Measurements from ENCODE around the gene HYAL4. TPM values are rescaled to one million over a fixed set of nuclear protein-coding genes. Genes with fewer than 3 reads are reported as not detected.
"Not testable (repeated sequence)": the region's sequence is repeated elsewhere in the genome, so short reads cannot be mapped to it uniquely, and the experiment has no call there.

Gene HYAL4
- not detected for total RNA-seq

GRCh38 chr7:123844712-123845219 lies at the start of gene HYAL4:
Gene HYAL4 (plus strand): TSS chr7:123845169. CDS start chr7:123868274, 23,105 bp downstream.
- no peak for ATAC-seq (ENCODE audit: low read depth)
- no peak within 1 kb of the TSS for H3K27ac Mint-ChIP-seq
- H3K4me3 Mint-ChIP-seq: no peak within 1 kb of the TSS
- POLR2A ChIA-PET: interaction anchor here (0.6 kb wide), 2 partner anchors 40 to 191 kb away, joined by 3 to 4 read pairs; no protein-coding TSS in a partner anchor
- no peaks in the 10 kb centered on the region for H3K4me1 Mint-ChIP-seq
- DNase-seq: no peak
- peaks cover 3% of the 10 kb centered on the region for H3K27me3 Mint-ChIP-seq
- H3K9me3 Mint-ChIP-seq: peaks cover 1% of the 10 kb centered on the region
- no peaks in the 10 kb centered on the region for H3K36me3 Mint-ChIP-seq

GRCh38 chr7:123795917-123796316 lies 49.1 kb upstream of the HYAL4 start:
- no peaks in the 10 kb centered on the region for H3K27me3 Mint-ChIP-seq
- no peak for DNase-seq
- no peaks in the 10 kb centered on the region for H3K36me3 Mint-ChIP-seq
- H3K4me3 Mint-ChIP-seq: no peak overlapping the region
- H3K4me1 Mint-ChIP-seq: peaks cover 2% of the 10 kb centered on the region
- no peaks in the 10 kb centered on the region for H3K9me3 Mint-ChIP-seq
- H3K27ac Mint-ChIP-seq: no peak overlapping the region
- POLR2A ChIA-PET: no interaction called here
- ATAC-seq (ENCODE audit: low read depth): no peak

GRCh38 chr7:123796568-123796967 lies 48.4 kb upstream of the HYAL4 start:
- Mint-ChIP-seq H3K4me1 (peaks cover 2% of the 10 kb centered on the region), H3K27ac (no peak overlapping the region), H3K36me3 (no peaks in the 10 kb centered on the region), H3K27me3 (no peaks in the 10 kb centered on the region), H3K9me3 (no peaks in the 10 kb centered on the region), H3K4me3 (no peak overlapping the region)
- POLR2A ChIA-PET: no interaction called here
- no peak for DNase-seq
- no peak for ATAC-seq (ENCODE audit: low read depth)

- H3K27me3 Mint-ChIP-seq: no peaks in the 10 kb centered on the region
- H3K27ac Mint-ChIP-seq: no peak overlapping the region
- no peaks in the 10 kb centered on the region for H3K9me3 Mint-ChIP-seq
- DNase-seq: no peak
- no peak for ATAC-seq (ENCODE audit: low read depth)
- H3K4me1 Mint-ChIP-seq: peaks cover 2% of the 10 kb centered on the region
- POLR2A ChIA-PET: no interaction called here
- no peak overlapping the region for H3K4me3 Mint-ChIP-seq
- H3K36me3 Mint-ChIP-seq: no peaks in the 10 kb centered on the region
Observed at GRCh38 chr7:123797673-123798531, 47.1 kb upstream of the HYAL4 start.

- Mint-ChIP-seq H3K27ac (no peak overlapping the region), H3K9me3 (no peaks in the 10 kb centered on the region), H3K4me1 (peaks cover 2% of the 10 kb centered on the region), H3K27me3 (no peaks in the 10 kb centered on the region), H3K36me3 (no peaks in the 10 kb centered on the region), H3K4me3 (no peak overlapping the region)
- POLR2A ChIA-PET: no interaction called here
- DNase-seq (no peak), ATAC-seq (ENCODE audit: low read depth) (no peak)
Observed at GRCh38 chr7:123798532-123799188, 46.3 kb upstream of the HYAL4 start.

- no peak for ATAC-seq (ENCODE audit: low read depth)
Observed at GRCh38 chr7:123802249-123802648, 42.7 kb upstream of the HYAL4 start.

GRCh38 chr7:123805287-123805686 lies 39.7 kb upstream of the HYAL4 start:
- Mint-ChIP-seq H3K27ac (no peak overlapping the region), H3K4me1 (no peaks in the 10 kb centered on the region), H3K9me3 (peaks cover 1% of the 10 kb centered on the region), H3K36me3 (no peaks in the 10 kb centered on the region), H3K27me3 (no peaks in the 10 kb centered on the region), H3K4me3 (no peak overlapping the region)
- DNase-seq (no peak), ATAC-seq (ENCODE audit: low read depth) (no peak)
- POLR2A ChIA-PET: no interaction called here

More at GRCh38 chr7:123802249-123802648, 42.7 kb upstream of the HYAL4 start:
- Mint-ChIP-seq H3K9me3 (no peaks in the 10 kb centered on the region), H3K27me3 (no peaks in the 10 kb centered on the region), H3K27ac (no peak overlapping the region), H3K4me1 (peaks cover 2% of the 10 kb centered on the region), H3K4me3 (no peak overlapping the region), H3K36me3 (no peaks in the 10 kb centered on the region)
- DNase-seq: no peak
- POLR2A ChIA-PET: no interaction called here

GRCh38 chr7:123809471-123809870 lies 35.5 kb upstream of the HYAL4 start:
- POLR2A ChIA-PET: no interaction called here
- Mint-ChIP-seq H3K9me3 (peaks cover 3% of the 10 kb centered on the region), H3K36me3 (no peaks in the 10 kb centered on the region), H3K27ac (no peak overlapping the region), H3K4me1 (no peaks in the 10 kb centered on the region), H3K4me3 (no peak overlapping the region), H3K27me3 (peaks cover 4% of the 10 kb centered on the region)
- DNase-seq: no peak
- no peak for ATAC-seq (ENCODE audit: low read depth)

GRCh38 chr7:123811056-123811455 lies 33.9 kb upstream of the HYAL4 start:
- no peak overlapping the region for H3K27ac Mint-ChIP-seq
- H3K9me3 Mint-ChIP-seq: peaks cover 3% of the 10 kb centered on the region
- POLR2A ChIA-PET: no interaction called here
- peaks cover 6% of the 10 kb centered on the region for H3K27me3 Mint-ChIP-seq
- no peak overlapping the region for H3K4me3 Mint-ChIP-seq
- H3K4me1 Mint-ChIP-seq: no peaks in the 10 kb centered on the region
- ATAC-seq (ENCODE audit: low read depth) (no peak), DNase-seq (no peak)
- H3K36me3 Mint-ChIP-seq: no peaks in the 10 kb centered on the region

- no peak overlapping the region for H3K27ac Mint-ChIP-seq
- DNase-seq (no peak), ATAC-seq (ENCODE audit: low read depth) (no peak)
- H3K27me3 Mint-ChIP-seq: peaks cover 5% of the 10 kb centered on the region
- POLR2A ChIA-PET: no interaction called here
- no peaks in the 10 kb centered on the region for H3K36me3 Mint-ChIP-seq
- H3K9me3 Mint-ChIP-seq: no peaks in the 10 kb centered on the region
- H3K4me1 Mint-ChIP-seq: no peaks in the 10 kb centered on the region
- no peak overlapping the region for H3K4me3 Mint-ChIP-seq
Observed at GRCh38 chr7:123816916-123817315, 28.1 kb upstream of the HYAL4 start.

- no peak overlapping the region for H3K4me3 Mint-ChIP-seq
- H3K36me3 Mint-ChIP-seq: no peaks in the 10 kb centered on the region
- H3K4me1 Mint-ChIP-seq: peaks cover 3% of the 10 kb centered on the region
- H3K27me3 Mint-ChIP-seq: peaks cover 5% of the 10 kb centered on the region
- H3K9me3 Mint-ChIP-seq: no peaks in the 10 kb centered on the region
- no peak for ATAC-seq (ENCODE audit: low read depth)
- no peak overlapping the region for H3K27ac Mint-ChIP-seq
- POLR2A ChIA-PET: no interaction called here
- no peak for DNase-seq
Observed at GRCh38 chr7:123819001-123819400, 26.0 kb upstream of the HYAL4 start.

GRCh38 chr7:123819795-123820194 lies 25.2 kb upstream of the HYAL4 start:
- peaks cover 11% of the 10 kb centered on the region for H3K4me1 Mint-ChIP-seq
- DNase-seq; H3K4me3 Mint-ChIP-seq; POLR2A ChIA-PET; ATAC-seq (ENCODE audit: low read depth); H3K9me3 Mint-ChIP-seq; H3K27ac Mint-ChIP-seq; H3K27me3 Mint-ChIP-seq; H3K36me3 Mint-ChIP-seq: not testable (repeated sequence)

GRCh38 chr7:123820864-123821263 lies 24.1 kb upstream of the HYAL4 start:
- peaks cover 2% of the 10 kb centered on the region for H3K27me3 Mint-ChIP-seq
- POLR2A ChIA-PET: no interaction called here
- no peaks in the 10 kb centered on the region for H3K36me3 Mint-ChIP-seq

GRCh38 chr7:123821320-123821719 lies 23.6 kb upstream of the HYAL4 start:
- Mint-ChIP-seq H3K36me3 (no peaks in the 10 kb centered on the region), H3K9me3 (no peaks in the 10 kb centered on the region), H3K4me1 (peaks cover 12% of the 10 kb centered on the region), H3K4me3 (no peak overlapping the region), H3K27me3 (peaks cover 2% of the 10 kb centered on the region), H3K27ac (no peak overlapping the region)
- ATAC-seq (ENCODE audit: low read depth): no peak
- DNase-seq: no peak
- POLR2A ChIA-PET: no interaction called here

More at GRCh38 chr7:123820864-123821263, 24.1 kb upstream of the HYAL4 start:
- Mint-ChIP-seq H3K4me1 (peaks cover 12% of the 10 kb centered on the region), H3K27ac (no peak overlapping the region), H3K9me3 (no peaks in the 10 kb centered on the region), H3K4me3 (no peak overlapping the region)
- DNase-seq (no peak), ATAC-seq (ENCODE audit: low read depth) (no peak)
